ENCODE results near the gene FNDC3B.

FNDC3B gene

DNA sequence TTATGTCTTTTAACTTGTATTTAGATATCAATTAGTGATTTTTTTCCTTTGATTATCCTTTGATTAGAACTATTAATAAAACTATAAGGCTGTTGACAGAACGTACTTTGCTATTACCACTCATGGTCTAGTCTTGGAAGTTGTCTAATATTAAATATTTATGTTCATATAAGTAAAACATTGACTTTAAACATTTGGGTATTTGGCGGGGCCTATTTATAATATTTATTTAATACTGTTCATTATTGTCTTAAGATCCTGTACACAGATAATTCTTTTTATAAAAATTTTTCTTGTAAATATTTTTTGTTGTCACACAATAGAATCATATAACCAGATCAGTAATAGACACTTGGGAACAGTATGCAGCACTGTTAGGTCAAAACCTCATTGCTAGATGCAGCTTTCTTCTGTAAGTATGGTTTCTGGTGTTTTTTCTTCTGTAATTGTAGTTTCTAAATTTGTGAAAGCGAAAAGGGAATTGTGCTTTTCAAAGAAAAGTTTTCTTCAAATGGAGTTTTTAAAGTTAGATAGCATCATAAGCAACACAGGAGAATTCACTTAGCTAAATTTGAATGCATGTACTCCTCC, 93.4 kb downstream of the FNDC3B start:
- peak overlapping the region in 1 of 2 experiments; percentile 44 for H3K4me3 ChIP-seq (ENCODE audit: low read depth in 1 of 2, low read length in 1 of 2)
- no peaks in the 10 kb centered on the region for H3K27me3 ChIP-seq
- TF ChIP-seq, protein P1, sequence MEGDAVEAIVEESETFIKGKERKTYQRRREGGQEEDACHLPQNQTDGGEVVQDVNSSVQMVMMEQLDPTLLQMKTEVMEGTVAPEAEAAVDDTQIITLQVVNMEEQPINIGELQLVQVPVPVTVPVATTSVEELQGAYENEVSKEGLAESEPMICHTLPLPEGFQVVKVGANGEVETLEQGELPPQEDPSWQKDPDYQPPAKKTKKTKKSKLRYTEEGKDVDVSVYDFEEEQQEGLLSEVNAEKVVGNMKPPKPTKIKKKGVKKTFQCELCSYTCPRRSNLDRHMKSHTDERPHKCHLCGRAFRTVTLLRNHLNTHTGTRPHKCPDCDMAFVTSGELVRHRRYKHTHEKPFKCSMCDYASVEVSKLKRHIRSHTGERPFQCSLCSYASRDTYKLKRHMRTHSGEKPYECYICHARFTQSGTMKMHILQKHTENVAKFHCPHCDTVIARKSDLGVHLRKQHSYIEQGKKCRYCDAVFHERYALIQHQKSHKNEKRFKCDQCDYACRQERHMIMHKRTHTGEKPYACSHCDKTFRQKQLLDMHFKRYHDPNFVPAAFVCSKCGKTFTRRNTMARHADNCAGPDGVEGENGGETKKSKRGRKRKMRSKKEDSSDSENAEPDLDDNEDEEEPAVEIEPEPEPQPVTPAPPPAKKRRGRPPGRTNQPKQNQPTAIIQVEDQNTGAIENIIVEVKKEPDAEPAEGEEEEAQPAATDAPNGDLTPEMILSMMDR (IDR thresholded peaks at IDR 0.05): no peak
- peak overlapping the region; percentile 95 for H3K27ac ChIP-seq
- H3K36me3 ChIP-seq: no peaks in the 10 kb centered on the region
- H3K9me3 ChIP-seq: no peaks in the 10 kb centered on the region
- peaks cover 98 to 100% of the 10 kb centered on the region in 2 experiments for H3K4me1 ChIP-seq (ENCODE audit: control insufficient read depth in 1 of 2, insufficient read depth in 1 of 2, low read depth in 1 of 2, low read length in 1 of 2)

DNA sequence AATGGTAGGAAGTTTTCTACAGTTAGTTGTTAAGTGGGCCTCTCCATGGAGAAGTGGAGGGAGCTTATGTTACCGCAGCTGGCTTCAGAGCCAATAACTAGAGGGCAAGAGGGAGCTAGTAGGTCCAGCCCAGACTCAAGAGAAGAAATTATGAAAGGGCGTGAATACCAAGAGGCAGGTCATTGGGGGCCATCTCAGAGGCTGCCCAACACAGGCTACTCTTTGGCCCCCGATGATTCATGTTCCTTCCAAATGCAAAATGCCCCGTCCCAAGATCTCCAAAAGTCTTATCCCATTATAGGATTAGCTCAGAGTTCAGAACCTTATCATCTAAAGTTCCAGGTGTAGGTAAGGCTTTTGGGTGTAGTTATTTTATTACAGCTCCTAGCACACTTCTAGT, 94.5 kb downstream of the FNDC3B start:
- Histone ChIP-seq H3K9me3 (no peaks in the 10 kb centered on the region), H3K27ac (peak overlapping the region; percentile 95), H3K4me1 (ENCODE audit: control insufficient read depth in 1 of 2, insufficient read depth in 1 of 2, low read depth in 1 of 2, low read length in 1 of 2) (peaks cover 98 to 100% of the 10 kb centered on the region in 2 experiments), H3K4me3 (ENCODE audit: low read depth in 1 of 2, low read length in 1 of 2) (peak overlapping the region; percentile 18 to 20), H3K36me3 (no peaks in the 10 kb centered on the region), H3K27me3 (no peaks in the 10 kb centered on the region)
- TF ChIP-seq, protein P1 (IDR thresholded peaks at IDR 0.05): no peak

DNA sequence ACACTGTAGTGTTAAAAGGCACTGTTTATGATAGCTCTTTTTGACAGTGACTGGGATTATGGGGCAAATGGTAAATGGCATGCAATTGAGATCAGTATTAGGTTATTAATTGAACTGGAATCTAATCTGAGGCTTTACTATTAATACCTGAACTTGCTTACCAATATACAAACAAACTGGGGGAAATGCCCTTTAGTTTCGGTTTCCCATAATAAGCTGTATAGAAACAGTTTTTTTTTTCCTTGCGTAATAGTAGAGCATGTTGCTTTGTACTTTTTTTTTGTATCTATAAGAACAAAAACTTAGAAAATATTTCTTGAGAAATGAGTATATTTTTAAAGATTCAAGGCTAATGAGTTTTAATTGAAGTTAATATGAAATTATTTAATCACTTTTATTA, 95.0 kb downstream of the FNDC3B start:
- Histone ChIP-seq H3K27ac (peak overlapping the region; percentile 95), H3K9me3 (no peaks in the 10 kb centered on the region), H3K27me3 (no peaks in the 10 kb centered on the region), H3K4me1 (ENCODE audit: control insufficient read depth in 1 of 2, insufficient read depth in 1 of 2, low read depth in 1 of 2, low read length in 1 of 2) (peaks cover 98 to 100% of the 10 kb centered on the region in 2 experiments), H3K4me3 (ENCODE audit: low read depth in 1 of 2, low read length in 1 of 2) (peak overlapping the region; percentile 18 to 20), H3K36me3 (no peaks in the 10 kb centered on the region)
- TF ChIP-seq, protein P1 (IDR thresholded peaks at IDR 0.05): no peak

DNA sequence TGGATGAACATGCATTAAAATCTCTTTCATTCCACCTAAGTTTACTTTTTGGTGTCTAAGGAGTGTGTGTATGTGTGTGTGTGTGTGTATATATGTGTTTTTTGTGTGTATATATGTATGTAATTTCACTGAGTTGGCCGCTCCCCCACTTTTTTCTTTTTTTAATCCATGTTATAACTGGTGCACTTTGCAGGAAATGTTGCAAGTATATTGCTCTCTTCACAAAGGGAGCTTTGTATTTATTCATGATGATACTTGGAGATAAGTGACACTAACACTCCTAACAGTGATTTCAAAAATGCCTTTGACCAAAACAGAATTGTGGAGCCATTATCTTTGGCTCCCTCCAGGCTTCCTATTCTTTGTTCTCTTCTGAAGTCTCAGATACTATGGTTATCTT, 95.8 kb downstream of the FNDC3B start:
- H3K4me3 ChIP-seq (ENCODE audit: low read depth in 1 of 2, low read length in 1 of 2): peak overlapping the region in 1 of 2 experiments; percentile 20
- H3K4me1 ChIP-seq (ENCODE audit: control insufficient read depth in 1 of 2, insufficient read depth in 1 of 2, low read depth in 1 of 2, low read length in 1 of 2): peaks cover 100% of the 10 kb centered on the region in 2 experiments
- H3K9me3 ChIP-seq: no peaks in the 10 kb centered on the region
- H3K27ac ChIP-seq: peak overlapping the region; percentile 95
- H3K36me3 ChIP-seq: no peaks in the 10 kb centered on the region
- H3K27me3 ChIP-seq: no peaks in the 10 kb centered on the region
- TF ChIP-seq, protein P1 (IDR thresholded peaks at IDR 0.05): no peak

DNA sequence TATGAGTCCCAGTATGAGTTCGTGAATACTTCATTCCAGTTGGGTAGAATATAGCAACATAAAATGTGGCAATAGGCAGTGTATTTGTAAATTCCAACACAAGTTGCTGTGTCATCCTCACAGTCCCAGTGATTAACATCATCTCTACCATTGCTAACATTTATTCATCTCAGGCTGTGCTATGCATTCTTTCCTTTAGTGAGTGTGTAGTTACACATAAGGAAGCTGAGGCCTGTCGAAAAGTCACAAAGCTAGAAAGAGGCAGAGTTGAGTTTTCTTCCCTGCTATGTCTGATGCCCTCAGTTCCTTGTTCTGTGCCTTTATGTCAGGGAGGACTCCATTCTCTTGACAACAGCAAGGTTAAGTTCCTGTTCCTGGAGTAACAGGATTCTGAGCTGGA, 96.4 kb downstream of the FNDC3B start:
- H3K27me3 ChIP-seq: no peaks in the 10 kb centered on the region
- peak overlapping the region; percentile 95 for H3K27ac ChIP-seq
- TF ChIP-seq, protein P1 (IDR thresholded peaks at IDR 0.05): no peak
- no peaks in the 10 kb centered on the region for H3K9me3 ChIP-seq
- no peaks in the 10 kb centered on the region for H3K36me3 ChIP-seq
- H3K4me1 ChIP-seq (ENCODE audit: control insufficient read depth in 1 of 2, insufficient read depth in 1 of 2, low read depth in 1 of 2, low read length in 1 of 2): peaks cover 100% of the 10 kb centered on the region in 2 experiments
- peak overlapping the region in 1 of 2 experiments; percentile 20 for H3K4me3 ChIP-seq (ENCODE audit: low read depth in 1 of 2, low read length in 1 of 2)
